RCC 7860 (cell line): Measurements from ENCODE around the gene TSC2.
"Not testable (repeated sequence)": the region's sequence is repeated elsewhere in the genome, so short reads cannot be mapped to it uniquely, and the experiment has no call there.

Experiments
- DNase-seq: peaks from one replicate; pipeline ENCODE4 v3.0.0-alpha.2; 2015; ENCODE audit warnings: low spot score
- FAIRE-seq: peaks from 2 replicates; lab custom pipeline; 2012; peaks lifted over from hg19 to GRCh38; lab: Jason Lieb, UNC

TSC2 gene

GRCh38 chr16:2114885-2115590, 67.3 kb downstream of the TSC2 start:
- DNase-seq, FAIRE-seq: not testable (repeated sequence)

GRCh38 chr16:2115591-2115973, 67.8 kb downstream of the TSC2 start:
- DNase-seq = no peak
- FAIRE-seq = no peak

- not testable (repeated sequence) for FAIRE-seq, DNase-seq
These were observed 68.6 kb downstream of the TSC2 start for GRCh38 chr16:2116428-2116827.

- FAIRE-seq, DNase-seq: not testable (repeated sequence)
These were observed 69.6 kb downstream of the TSC2 start for GRCh38 chr16:2117341-2117740.

- FAIRE-seq, DNase-seq: not testable (repeated sequence)
These were observed 70.4 kb downstream of the TSC2 start for GRCh38 chr16:2117960-2118722.

- not testable (repeated sequence) for DNase-seq, FAIRE-seq
These were observed 73.5 kb downstream of the TSC2 start for GRCh38 chr16:2121325-2121724.

GRCh38 chr16:2121853-2122252, 74.1 kb downstream of the TSC2 start:
- FAIRE-seq = no peak
- no peak for DNase-seq

- DNase-seq = no peak
- no peak for FAIRE-seq
These were observed 74.6 kb downstream of the TSC2 start for GRCh38 chr16:2122429-2122828.

- not testable (repeated sequence) for DNase-seq, FAIRE-seq
These were observed 75.3 kb downstream of the TSC2 start for GRCh38 chr16:2122934-2123683.

- not testable (repeated sequence) for DNase-seq, FAIRE-seq
These were observed 76.1 kb downstream of the TSC2 start for GRCh38 chr16:2123706-2124376.

- not testable (repeated sequence) for FAIRE-seq, DNase-seq
These were observed 76.5 kb downstream of the TSC2 start for GRCh38 chr16:2124377-2124693.

GRCh38 chr16:2124694-2125444, 77.1 kb downstream of the TSC2 start:
- DNase-seq, FAIRE-seq: not testable (repeated sequence)

- not testable (repeated sequence) for FAIRE-seq
These were observed 77.8 kb downstream of the TSC2 start for GRCh38 chr16:2125609-2126008.

GRCh38 chr16:2126161-2126743, 78.5 kb downstream of the TSC2 start:
- not testable (repeated sequence) for FAIRE-seq

More at GRCh38 chr16:2125609-2126008, 77.8 kb downstream of the TSC2 start:
- DNase-seq = not testable (repeated sequence)

GRCh38 chr16:2126928-2127556, 79.3 kb downstream of the TSC2 start:
- FAIRE-seq, DNase-seq: not testable (repeated sequence)

More at GRCh38 chr16:2126161-2126743, 78.5 kb downstream of the TSC2 start:
- not testable (repeated sequence) for DNase-seq

- DNase-seq = peak; percentile 50
- not testable (repeated sequence) for FAIRE-seq
These were observed 80.0 kb downstream of the TSC2 start for GRCh38 chr16:2127630-2128280.

GRCh38 chr16:2129251-2129650, 81.5 kb downstream of the TSC2 start:
- peak; percentile 31 for DNase-seq
- FAIRE-seq = peak; percentile 81

- FAIRE-seq, DNase-seq: not testable (repeated sequence)
These were observed 82.2 kb downstream of the TSC2 start for GRCh38 chr16:2129890-2130447.
